Endothelial cell of umbilical vein (primary cell): Measurements from ENCODE around the gene MCTP1. TPM values are rescaled to one million over a fixed set of nuclear protein-coding genes. Genes with fewer than 3 reads are reported as not detected.

Source experiments
- BruUV-seq: library from RNA; stranded (reverse); fragments of 400-500 nt; replicated peaks from 2 replicates; lab custom pipeline; 2021; lab: Mats Ljungman, UMichigan
- CTCF ChIA-PET: fragments of 300-600, 350-600 bp; sonication (Branson Sonifier 250); formaldehyde crosslinking; loops from one replicate; lab custom pipeline; 2021; ENCODE audit warnings: antibody characterized with exemption, inconsistent platforms; lab: Charles Lee
- POLR2A ChIA-PET: fragments of 300-600, 350-600 bp; sonication (Branson Sonifier 250); formaldehyde crosslinking; loops from one replicate; lab custom pipeline; 2021; ENCODE audit warnings: antibody characterized with exemption, inconsistent platforms; lab: Charles Lee
- DNase-seq: peaks from one replicate; pipeline ENCODE4 v3.0.0-alpha.2; 2011; ENCODE audit warnings: low read depth, low spot score
- FAIRE-seq: peaks from 2 replicates; lab custom pipeline; 2011; peaks lifted over from hg19 to GRCh38; lab: Jason Lieb, UNC
- H2AFZ ChIP-seq: 2 replicates; pipeline ENCODE4 v1.6.0; 2012; ENCODE audit warnings: low read depth, low read length, control low read depth, inconsistent platforms
- H3K27ac ChIP-seq: 2 replicates; pipeline ENCODE4 v1.5.1; 2011; ENCODE audit warnings: low read depth, mild to moderate bottlenecking, control low read depth, low read length, moderate library complexity; ENCODE audit not compliant: insufficient read depth
- H3K27me3 ChIP-seq, 2 experiments: 2 replicates each; pipeline versions ENCODE4 v1.6.0 to v1.6.1; 2011; ENCODE audit warnings: low read length in 2 of 2, mixed read lengths in 1 of 2; ENCODE audit not compliant: control insufficient read depth in 2 of 2, insufficient read depth in 2 of 2
- H3K36me3 ChIP-seq, 2 experiments: 2 replicates in 1 of 2; 3 replicates in 1 of 2; pipeline ENCODE4 v1.5.1; 2011; ENCODE audit warnings: low read length in 2 of 2, mild to moderate bottlenecking in 1 of 2, moderate library complexity in 1 of 2; ENCODE audit not compliant: control insufficient read depth in 2 of 2, insufficient read depth in 2 of 2; ENCODE audit errors: extremely low read depth in 1 of 2
- H3K4me1 ChIP-seq: 3 replicates; pipeline ENCODE4 v1.5.1; 2011; ENCODE audit warnings: mild to moderate bottlenecking, low read length; ENCODE audit not compliant: control insufficient read depth, insufficient read depth; ENCODE audit errors: extremely low read depth
- H3K4me2 ChIP-seq: 2 replicates; pipeline ENCODE4 v1.6.1; 2011; ENCODE audit warnings: low read length, control low read depth, mixed read lengths; ENCODE audit not compliant: insufficient read depth
- H3K4me3 ChIP-seq, 3 experiments: fragments of 200-600 bp in 1 of 3; sonication (generic), shearing (Covaris generic) in 1 of 3; replicated peaks in 1 of 3; 2 replicates each; pipeline ENCODE4 v1.5.1; 2011 to 2016; ENCODE audit warnings: control low read depth in 3 of 3, low read length in 3 of 3, mild to moderate bottlenecking in 2 of 3, inconsistent platforms in 1 of 3, low read depth in 1 of 3, moderate library complexity in 1 of 3; ENCODE audit not compliant: insufficient read depth in 1 of 3
- H3K79me2 ChIP-seq: 2 replicates; pipeline ENCODE4 v1.6.0; 2012; ENCODE audit warnings: low read length, inconsistent platforms; ENCODE audit not compliant: control insufficient read depth, insufficient read depth
- H3K9ac ChIP-seq: replicated peaks from 2 replicates; pipeline ENCODE3; 2011; ENCODE audit warnings: low read length, control low read depth; ENCODE audit not compliant: insufficient read depth; ENCODE audit errors: extremely low read depth
- H3K9me1 ChIP-seq: replicated peaks from 3 replicates; pipeline ENCODE4 v1.6.0; 2011; ENCODE audit warnings: mild to moderate bottlenecking, low read length; ENCODE audit not compliant: control insufficient read depth, insufficient read depth; ENCODE audit errors: extremely low read depth
- H3K9me3 ChIP-seq: replicated peaks from 2 replicates; pipeline ENCODE4 v1.5.1; 2012; ENCODE audit warnings: low read length, inconsistent platforms; ENCODE audit not compliant: control insufficient read depth, insufficient read depth
- H4K20me1 ChIP-seq: replicated peaks from 2 replicates; pipeline ENCODE3; 2011; ENCODE audit warnings: mild to moderate bottlenecking, low read length; ENCODE audit not compliant: control insufficient read depth, insufficient read depth; ENCODE audit errors: extremely low read depth
- EZH2 ChIP-seq: IDR thresholded peaks from 2 replicates; pipeline ENCODE4 v1.6.1; 2012; ENCODE audit warnings: borderline replicate concordance, low read depth, mild to moderate bottlenecking, moderate library complexity, low read length, inconsistent platforms; ENCODE audit not compliant: severe bottlenecking
- FOS ChIP-seq: IDR thresholded peaks from 2 replicates; pipeline ENCODE4 v1.6.1; 2011; ENCODE audit warnings: mild to moderate bottlenecking, low read length, moderate library complexity, borderline replicate concordance; ENCODE audit not compliant: insufficient read depth
- GATA2 ChIP-seq: IDR thresholded peaks from 2 replicates; pipeline ENCODE4 v1.7.0; 2011; ENCODE audit warnings: low read depth, mild to moderate bottlenecking, moderate library complexity, mixed read lengths, low read length; ENCODE audit not compliant: insufficient read length, insufficient read depth
- JUN ChIP-seq: IDR thresholded peaks from 2 replicates; pipeline ENCODE4 v1.6.1; 2011; ENCODE audit warnings: borderline replicate concordance, low read depth; ENCODE audit not compliant: insufficient read length, insufficient read depth
- MYC ChIP-seq: IDR thresholded peaks from one replicate; pipeline ENCODE4 v1.6.1; 2011; ENCODE audit warnings: mild to moderate bottlenecking, low read depth, low read length
- POLR2A ChIP-seq: IDR thresholded peaks from 2 replicates; pipeline ENCODE4 v1.6.1; 2012; ENCODE audit warnings: low read depth, mild to moderate bottlenecking, control low read depth, low read length
- POLR2AphosphoS5 ChIP-seq: IDR thresholded peaks from 2 replicates; pipeline ENCODE4 v1.6.1; 2012; ENCODE audit warnings: low read depth, mild to moderate bottlenecking, control low read depth, low read length, moderate library complexity; ENCODE audit not compliant: insufficient read depth
- dilution Hi-C: fragments of 300-500 bp; cut with MboI; formaldehyde crosslinking; loops from one replicate; pipeline ENCODE4 v1.15.0; 2019; ENCODE audit warnings: low sequenced_read_pairs; ENCODE audit not compliant: extremely low pct_ligation_motif_present
- intact Hi-C: fragments of 100-400 bp; cut with micrococcal nuclease; formaldehyde crosslinking; loops from one replicate; pipeline ENCODE4 v1.10.0; 2022
- polyA plus RNA-seq, 4 experiments: library from polyadenylated mRNA; depleted of rRNA in 3 of 4; stranded (reverse) in 3 of 4; unstranded in 1 of 4; fragments of >200 nt; gene quantifications; 2 replicates each; pipeline versions ENCODE4 v1.2.1 to v1.2.3, GENCODE V29; 2011 to 2012; ENCODE audit warnings: missing spikeins in 1 of 4
- total RNA-seq: library from RNA; stranded (reverse); gene quantifications from 2 replicates; pipeline ENCODE4 v1.2.3, GENCODE V29; 2021
- TF ChIP-seq, protein P1 (sequence below): IDR thresholded peaks from 2 replicates; pipeline ENCODE4 v1.6.1; 2011; ENCODE audit not compliant: insufficient read depth, insufficient read length
- TF ChIP-seq, protein P2 (sequence below), 2 donors: IDR thresholded peaks; 1 replicate in 1 of 2; 2 replicates in 1 of 2; pipeline ENCODE4 v1.5.1; 2011; ENCODE audit warnings: low read length in 2 of 2, mild to moderate bottlenecking in 2 of 2, moderate library complexity in 2 of 2, control low read depth in 1 of 2, inconsistent platforms in 1 of 2, low read depth in 1 of 2; ENCODE audit not compliant: insufficient read depth in 1 of 2; ENCODE audit errors: extremely low read depth in 1 of 2

The MCTP1 gene
- total and polyA plus RNA-seq, 2 donors (not counting 3 experiments of a cell fraction or from before 2014, with no cell fraction given), result 79.3 to 203 TPM

DNA sequence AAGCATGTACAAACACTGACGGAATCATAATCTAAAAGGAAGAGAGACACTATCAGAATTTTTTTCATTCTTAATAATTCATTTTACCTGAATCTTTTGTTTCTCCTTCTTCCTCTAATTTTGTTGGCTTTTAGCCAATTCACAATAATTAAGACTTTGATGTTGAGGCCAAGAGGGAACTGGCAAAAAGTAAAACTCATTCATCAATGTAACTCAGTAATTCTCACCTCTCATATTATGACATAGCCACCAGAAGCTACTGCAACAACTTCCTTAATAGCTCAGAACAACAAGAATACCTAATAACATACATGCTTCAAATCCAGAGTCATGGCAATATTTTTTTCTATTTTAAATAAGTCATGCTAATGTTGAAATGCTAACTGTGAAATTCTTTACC, 64.5 kb downstream of the MCTP1 start:
- H3K36me3 ChIP-seq, result no peaks in the 10 kb centered on the region
- no peaks in the 10 kb centered on the region for H3K79me2 ChIP-seq
- H3K27ac ChIP-seq, result no peak overlapping the region
- FAIRE-seq, result no peak
- no peak overlapping the region for H3K4me2 ChIP-seq
- H3K4me3 ChIP-seq, result no peak overlapping the region
- no TSS peak for BruUV-seq
- no peak for DNase-seq
- CTCF ChIA-PET, result interaction anchor here (2.3 kb wide), 1 partner anchor 251 kb away, joined by 10 read pairs; no protein-coding TSS in a partner anchor
- dilution Hi-C loops, result no loop called here
- H3K9ac ChIP-seq, result no peak overlapping the region
- no peaks in the 10 kb centered on the region for H3K27me3 ChIP-seq
- H2AFZ ChIP-seq, result no peak overlapping the region
- H3K9me3 ChIP-seq, result no peaks in the 10 kb centered on the region
- intact Hi-C loops, result no loop called here
- H4K20me1 ChIP-seq, result no peaks in the 10 kb centered on the region
- H3K9me1 ChIP-seq, result no peaks in the 10 kb centered on the region
- POLR2A ChIA-PET, result no interaction called here
- TF ChIP-seq, protein P1, sequence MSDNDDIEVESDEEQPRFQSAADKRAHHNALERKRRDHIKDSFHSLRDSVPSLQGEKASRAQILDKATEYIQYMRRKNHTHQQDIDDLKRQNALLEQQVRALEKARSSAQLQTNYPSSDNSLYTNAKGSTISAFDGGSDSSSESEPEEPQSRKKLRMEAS, result no peak
- no peak for TF ChIP-seq POLR2AphosphoS5
- no peak for TF ChIP-seq JUN
- TF ChIP-seq EZH2, result no peak
- peaks cover 36% of the 10 kb centered on the region for H3K4me1 ChIP-seq

DNA sequence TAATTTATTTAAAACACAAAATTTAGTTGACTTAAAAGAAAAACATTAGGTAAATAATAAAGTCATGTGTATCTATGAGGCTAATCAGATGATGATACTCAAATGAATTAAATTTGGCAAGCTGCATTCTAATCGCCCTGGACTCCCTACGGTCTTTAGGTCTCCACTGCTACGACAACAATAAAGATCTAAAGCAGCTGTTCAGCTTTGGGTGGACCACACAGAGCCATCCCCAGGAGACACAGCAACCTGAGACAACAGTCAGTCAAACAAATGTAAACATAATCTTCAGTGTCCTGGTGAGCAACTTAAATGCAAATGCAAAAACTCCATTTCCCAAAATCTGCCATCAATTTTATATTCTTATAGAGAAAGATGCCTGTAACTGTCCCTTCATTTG, 65.5 kb downstream of the MCTP1 start:
- TF ChIP-seq MYC (no peak), GATA2 (no peak), POLR2AphosphoS5 (no peak), POLR2A (no peak), JUN (no peak), FOS (no peak), EZH2 (no peak)
- TF ChIP-seq, protein P2, sequence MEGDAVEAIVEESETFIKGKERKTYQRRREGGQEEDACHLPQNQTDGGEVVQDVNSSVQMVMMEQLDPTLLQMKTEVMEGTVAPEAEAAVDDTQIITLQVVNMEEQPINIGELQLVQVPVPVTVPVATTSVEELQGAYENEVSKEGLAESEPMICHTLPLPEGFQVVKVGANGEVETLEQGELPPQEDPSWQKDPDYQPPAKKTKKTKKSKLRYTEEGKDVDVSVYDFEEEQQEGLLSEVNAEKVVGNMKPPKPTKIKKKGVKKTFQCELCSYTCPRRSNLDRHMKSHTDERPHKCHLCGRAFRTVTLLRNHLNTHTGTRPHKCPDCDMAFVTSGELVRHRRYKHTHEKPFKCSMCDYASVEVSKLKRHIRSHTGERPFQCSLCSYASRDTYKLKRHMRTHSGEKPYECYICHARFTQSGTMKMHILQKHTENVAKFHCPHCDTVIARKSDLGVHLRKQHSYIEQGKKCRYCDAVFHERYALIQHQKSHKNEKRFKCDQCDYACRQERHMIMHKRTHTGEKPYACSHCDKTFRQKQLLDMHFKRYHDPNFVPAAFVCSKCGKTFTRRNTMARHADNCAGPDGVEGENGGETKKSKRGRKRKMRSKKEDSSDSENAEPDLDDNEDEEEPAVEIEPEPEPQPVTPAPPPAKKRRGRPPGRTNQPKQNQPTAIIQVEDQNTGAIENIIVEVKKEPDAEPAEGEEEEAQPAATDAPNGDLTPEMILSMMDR (IDR thresholded peaks at IDR 0.05; ENCODE audit: extremely low read depth in 1 of 2, insufficient read depth in 1 of 2, low read depth in 1 of 2, low read length in 2 of 2), result no peak
- TF ChIP-seq, protein P1, result no peak
- CTCF ChIA-PET, result interaction anchor here (0.9 to 2.3 kb wide), 3 partner anchors 29 to 250 kb away, joined by 3 to 10 read pairs (median 3); no protein-coding TSS in a partner anchor
- no peak for FAIRE-seq

More for the DNA sequence above, 65.5 kb downstream of the MCTP1 start:
- Histone ChIP-seq H3K36me3 (no peaks in the 10 kb centered on the region), H3K79me2 (no peaks in the 10 kb centered on the region), H3K27ac (no peak overlapping the region), H2AFZ (no peak overlapping the region), H4K20me1 (no peaks in the 10 kb centered on the region), H3K27me3 (no peaks in the 10 kb centered on the region), H3K9me1 (no peaks in the 10 kb centered on the region), H3K9me3 (no peaks in the 10 kb centered on the region), H3K9ac (no peak overlapping the region), H3K4me2 (no peak overlapping the region), H3K4me1 (peaks cover 38% of the 10 kb centered on the region), H3K4me3 (no peak overlapping the region)
- POLR2A ChIA-PET, result no interaction called here
- intact Hi-C loops (no loop called here), dilution Hi-C loops (no loop called here)
- no TSS peak for BruUV-seq
- no peak for DNase-seq
